ENCODE results near the gene PLEKHH2.

- TF ChIP-seq POLR2AphosphoS5 (IDR thresholded peaks at IDR 0.05) = no peak
- TF ChIP-seq CTCF (IDR thresholded peaks at IDR 0.05) = no peak
- no peak for TF ChIP-seq POLR2A (IDR thresholded peaks at IDR 0.05)
- TF ChIP-seq EP300 (IDR thresholded peaks at IDR 0.05) = no peak
These were observed 139.3 kb downstream of the PLEKHH2 start for GRCh38 chr2:43776324-43776723.
